ENCODE data around the gene GPX4.

Gene GPX4

DNA sequence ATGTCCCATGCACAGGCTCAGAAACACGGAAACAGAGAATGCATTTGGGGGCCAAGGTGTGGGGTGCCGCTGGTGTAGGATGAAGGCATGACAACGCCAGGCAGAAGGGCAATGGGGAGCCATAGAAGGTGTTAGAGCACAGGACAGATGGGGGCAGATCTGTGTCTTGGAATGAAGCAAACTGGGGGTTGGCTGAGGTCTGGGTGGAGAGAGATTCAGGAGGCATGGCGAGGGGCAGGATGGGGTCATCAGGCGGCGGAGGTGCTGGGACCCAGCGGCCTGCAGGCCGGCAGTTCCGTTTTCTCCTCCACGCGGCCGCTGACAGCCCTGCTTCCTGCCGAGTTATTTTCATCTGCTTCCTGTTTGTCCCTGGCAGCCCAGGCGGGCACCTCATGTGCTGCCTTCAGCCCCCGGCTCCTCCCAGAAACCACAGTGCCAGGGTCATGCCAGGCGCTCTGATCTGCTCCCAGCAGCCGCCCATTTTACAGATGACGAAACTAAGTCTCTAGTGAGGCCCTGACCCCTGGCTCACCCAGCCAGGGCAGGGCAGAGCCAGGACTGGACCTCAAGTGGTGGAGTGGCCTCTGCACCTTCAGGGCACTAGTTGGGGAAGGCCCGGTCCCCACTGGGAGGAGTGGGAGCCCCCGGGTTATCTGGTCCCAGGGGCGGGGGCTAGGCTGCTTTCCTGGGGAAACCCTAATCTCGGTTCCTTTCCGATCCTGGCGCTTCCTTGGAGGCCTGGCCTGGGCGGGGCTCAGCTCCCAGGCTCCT, 34.6 kb upstream of the GPX4 start:
- peak; percentile 37 for DNase-seq

DNA sequence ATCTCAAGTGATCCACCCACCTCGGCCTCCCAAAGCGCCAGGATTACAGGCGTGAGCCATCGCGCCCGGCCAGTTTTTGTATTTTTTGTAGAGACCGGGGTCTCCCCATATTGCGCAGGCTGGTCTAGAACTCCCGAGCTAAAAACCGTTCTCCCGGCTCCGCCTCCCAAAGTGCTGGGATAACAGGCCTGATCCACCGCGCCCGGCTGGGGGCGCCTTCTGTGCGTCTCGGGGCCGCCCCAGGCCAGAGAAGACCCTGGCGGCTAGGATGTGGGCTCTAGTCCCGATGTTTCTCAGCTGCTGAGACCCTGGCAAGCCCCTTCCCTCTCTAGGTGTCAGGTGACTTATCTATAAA, 33.2 kb upstream of the GPX4 start:
- DNase-seq = no peak

DNA sequence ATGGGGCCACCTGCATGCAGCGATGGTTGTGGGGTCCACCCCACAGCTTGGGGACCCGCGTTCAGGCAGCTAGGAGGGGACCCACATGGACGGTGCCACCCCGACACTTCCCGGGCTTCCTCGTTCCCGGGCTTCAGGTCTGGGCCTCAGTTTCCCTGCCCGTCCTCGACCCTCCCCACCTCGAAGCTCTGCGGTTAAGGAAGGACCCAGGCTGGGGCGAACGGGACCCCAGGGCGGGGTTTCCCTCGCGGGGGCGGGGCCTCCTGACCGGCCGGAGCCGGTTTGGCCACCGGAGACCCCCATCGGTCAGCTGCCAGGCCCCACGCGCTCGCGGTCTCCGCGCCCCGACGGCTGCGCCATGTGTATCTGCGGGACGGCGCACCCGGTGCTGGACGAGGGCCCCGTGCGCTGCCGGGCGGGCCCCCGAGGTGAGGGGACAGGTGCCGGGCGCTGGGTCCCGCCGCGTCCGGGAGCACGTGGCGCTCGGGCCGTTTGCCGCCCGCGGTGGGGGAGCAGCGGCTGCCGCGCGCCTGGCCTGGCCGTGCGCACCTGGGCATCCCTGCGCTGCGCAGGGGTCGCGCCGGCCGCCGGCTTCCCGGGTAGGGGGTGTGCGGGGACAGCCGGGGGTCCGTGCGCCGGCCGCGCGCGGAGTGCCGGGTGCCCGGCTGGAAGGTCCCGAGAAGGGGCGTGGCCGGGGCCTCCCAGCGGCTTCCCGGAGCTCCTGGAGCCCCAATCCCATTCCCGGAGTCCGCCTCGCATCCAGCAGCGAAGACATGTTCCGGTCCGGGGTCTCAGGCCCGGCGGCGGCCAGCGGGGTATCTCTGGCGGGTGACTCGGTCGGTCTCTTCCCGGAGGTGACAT, 32.6 kb upstream of the GPX4 start:
- no peak for DNase-seq

DNA sequence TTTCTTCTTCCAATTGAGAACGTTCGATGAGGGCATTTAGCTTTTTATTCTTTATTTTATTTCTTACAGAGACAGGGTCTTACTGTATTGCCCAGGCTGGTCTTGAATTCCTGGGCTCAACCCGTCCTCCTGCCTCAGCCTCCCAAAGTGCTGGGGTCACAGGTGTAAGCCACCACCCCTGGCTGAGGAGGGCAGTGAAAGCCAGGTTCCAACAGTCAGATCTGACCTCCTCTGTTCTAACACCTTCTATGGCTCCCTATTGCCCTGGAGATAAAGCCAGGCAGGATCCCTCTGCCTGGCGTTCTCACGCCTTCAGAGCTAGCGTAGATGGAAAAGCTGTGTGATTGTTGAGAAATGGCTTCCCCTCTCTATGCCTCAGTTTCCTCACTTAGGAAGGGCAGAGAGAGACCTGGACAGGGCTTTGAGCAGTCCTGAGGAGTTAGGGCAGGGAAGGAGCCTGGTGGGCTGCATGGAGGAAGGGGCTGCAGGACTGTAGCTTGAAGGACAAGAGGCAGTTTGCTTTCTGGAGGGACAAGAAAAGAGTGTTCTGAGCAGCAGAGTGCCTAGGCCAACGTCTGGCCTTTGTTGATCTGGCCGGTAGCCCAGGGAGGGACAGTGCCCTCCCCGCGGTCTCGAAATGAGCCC, 31.3 kb upstream of the GPX4 start:
- no peak for DNase-seq

DNA sequence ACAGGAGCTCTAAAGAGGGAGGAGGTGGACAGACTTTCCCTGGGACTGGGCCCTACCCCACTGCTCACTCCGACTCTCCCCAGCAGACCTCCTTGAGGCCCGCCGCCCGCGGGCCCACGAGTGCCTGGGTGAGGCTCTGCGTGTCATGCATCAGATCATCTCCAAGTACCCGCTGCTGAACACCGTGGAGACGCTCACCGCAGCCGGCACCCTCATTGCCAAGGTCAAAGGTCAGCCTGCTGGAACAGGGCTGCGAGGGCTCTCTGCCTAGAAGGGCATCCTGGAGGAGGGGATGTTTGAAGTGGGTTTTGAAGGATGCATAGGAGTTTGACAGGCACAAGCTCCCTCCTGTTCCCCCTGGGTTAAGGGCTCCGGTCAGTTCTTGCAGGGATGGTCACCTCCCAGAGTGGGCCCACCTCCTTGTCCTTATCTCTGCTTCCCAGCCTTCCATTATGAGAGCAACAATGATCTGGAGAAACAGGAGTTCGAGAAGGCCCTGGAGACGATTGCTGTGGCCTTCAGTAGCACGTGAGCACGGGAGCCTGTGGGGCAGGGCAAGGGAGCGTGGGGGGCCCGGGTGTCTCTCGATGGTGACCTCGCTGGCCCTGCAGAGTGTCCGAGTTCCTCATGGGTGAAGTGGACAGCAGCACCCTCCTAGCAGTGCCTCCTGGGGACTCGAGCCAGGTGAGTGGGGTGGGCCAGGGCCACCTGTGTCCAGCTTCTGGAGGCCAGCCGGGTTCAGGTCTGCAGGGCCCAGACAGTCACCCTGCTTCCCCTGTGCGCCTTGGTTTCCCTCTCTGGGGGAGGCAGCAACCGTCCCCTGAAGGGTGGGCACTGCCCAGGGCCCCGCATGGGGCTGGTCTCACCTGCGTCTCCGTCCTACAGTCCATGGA, 30.5 kb upstream of the GPX4 start:
- no peak for DNase-seq

DNA sequence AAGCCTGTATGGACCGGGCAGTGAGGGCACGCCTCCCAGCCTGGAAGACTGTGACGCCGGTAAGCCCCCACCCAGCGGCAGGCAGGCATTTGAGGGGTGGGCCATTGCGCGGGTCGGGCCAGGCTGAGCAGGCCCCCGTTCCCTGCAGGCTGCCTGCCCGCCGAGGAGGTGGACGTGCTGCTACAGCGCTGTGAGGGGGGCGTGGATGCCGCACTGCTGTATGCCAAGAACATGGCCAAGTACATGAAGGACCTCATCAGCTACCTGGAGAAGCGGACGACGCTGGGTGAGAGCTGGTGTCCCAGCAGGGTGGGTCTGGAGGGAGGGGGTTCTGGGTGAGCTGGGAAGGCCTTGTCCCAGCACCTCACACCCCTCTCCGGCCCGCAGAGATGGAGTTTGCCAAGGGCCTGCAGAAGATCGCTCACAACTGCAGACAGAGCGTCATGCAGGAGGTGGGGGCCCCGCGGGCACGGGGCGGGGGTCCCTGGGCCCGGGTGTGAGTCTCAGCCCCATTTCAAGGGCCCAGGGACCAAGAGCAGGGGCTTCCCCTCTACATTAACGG, 29.8 kb upstream of the GPX4 start:
- no peak for DNase-seq

DNA sequence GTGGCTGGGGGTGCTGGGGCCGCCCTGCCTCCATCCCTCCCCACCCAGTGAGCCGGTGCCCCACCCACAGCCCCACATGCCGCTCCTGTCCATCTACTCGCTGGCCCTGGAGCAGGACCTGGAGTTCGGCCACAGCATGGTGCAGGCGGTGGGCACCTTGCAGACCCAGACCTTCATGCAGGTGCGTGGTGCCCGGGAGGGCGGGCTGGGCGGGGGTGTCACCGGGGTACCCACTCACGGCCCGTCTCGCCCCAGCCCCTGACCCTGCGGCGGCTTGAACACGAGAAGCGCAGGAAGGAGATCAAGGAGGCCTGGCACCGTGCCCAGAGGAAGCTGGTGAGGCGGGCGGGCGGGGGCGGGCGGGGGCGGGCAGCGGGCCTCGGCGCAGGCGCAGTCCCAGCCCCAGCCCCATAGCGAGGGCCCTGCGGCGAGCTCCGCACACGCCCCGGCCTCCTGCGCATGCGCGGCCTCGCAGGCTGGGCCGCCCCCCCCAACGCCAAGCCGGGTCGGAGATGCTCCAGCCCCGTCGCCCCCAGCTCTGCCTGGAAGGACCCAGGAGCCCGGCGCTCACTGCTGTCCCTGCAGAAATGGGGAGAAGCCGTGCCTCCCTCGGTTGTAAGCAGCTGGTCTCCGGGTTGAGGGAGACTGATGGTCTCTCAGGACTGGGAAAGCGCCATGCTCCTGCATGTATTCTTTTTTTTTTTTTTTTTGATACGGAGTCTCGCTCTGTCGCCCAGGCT, 29.1 kb upstream of the GPX4 start:
- DNase-seq = no peak

DNA sequence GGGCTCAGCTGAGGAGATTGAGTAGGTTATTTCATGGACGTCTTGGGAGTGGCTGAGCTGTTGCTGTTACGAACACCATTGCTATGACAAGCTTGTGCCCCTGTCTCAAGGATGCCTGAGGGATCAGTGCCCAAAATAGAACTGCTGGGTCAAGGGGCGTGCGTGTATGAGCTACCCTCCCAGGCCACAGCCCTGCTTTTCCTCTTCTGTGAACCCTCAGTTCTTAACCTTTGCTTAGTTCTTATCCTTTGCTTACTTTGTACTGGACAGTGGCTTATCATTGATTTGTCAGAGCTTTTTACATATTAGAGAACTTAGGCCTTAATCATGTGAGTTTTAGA, 27.8 kb upstream of the GPX4 start:
- DNase-seq = no peak

DNA sequence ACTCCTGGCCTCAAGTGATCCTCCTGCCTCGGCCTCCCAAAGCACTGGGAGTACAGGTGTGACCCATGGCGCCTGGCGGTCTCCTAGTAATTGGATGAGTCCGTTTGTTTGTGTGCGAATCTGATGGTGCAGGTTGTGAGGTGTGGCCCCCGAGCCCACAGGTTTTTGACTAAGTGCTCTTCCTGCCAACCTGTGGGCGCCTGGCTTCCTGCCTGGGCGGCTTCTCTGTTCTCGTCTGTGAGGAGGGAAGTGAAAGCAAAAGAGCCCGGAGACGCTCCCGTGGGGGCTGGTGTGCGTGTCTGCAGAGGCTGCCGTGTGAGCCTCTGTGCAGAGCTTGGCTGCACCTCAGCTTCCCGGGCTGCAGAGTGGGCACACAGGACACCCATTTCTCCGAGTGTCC, 26.8 kb upstream of the GPX4 start:
- peak; percentile 28 for DNase-seq

DNA sequence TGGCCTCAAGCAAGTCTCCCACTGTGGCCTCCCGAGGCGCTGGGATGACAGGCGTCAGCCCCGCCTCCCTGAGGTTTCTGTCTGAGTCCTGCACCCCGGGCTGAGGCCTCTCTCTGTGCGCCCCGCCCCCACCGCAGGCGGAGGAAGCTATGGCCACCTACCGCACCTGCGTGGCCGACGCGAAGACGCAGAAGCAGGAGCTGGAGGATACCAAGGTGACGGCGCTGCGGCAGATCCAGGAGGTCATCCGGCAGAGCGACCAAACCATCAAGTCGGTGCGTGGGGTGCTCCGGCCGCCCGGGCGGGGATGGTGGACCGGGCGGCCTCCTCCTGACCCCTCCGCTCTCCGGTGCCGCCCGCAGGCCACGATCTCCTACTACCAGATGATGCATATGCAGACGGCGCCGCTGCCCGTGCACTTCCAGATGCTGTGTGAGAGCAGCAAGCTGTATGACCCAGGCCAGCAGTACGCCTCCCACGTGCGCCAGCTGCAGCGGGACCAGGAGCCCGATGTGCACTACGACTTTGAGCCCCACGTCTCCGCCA, 24.2 kb upstream of the GPX4 start:
- DNase-seq = no peak

DNA sequence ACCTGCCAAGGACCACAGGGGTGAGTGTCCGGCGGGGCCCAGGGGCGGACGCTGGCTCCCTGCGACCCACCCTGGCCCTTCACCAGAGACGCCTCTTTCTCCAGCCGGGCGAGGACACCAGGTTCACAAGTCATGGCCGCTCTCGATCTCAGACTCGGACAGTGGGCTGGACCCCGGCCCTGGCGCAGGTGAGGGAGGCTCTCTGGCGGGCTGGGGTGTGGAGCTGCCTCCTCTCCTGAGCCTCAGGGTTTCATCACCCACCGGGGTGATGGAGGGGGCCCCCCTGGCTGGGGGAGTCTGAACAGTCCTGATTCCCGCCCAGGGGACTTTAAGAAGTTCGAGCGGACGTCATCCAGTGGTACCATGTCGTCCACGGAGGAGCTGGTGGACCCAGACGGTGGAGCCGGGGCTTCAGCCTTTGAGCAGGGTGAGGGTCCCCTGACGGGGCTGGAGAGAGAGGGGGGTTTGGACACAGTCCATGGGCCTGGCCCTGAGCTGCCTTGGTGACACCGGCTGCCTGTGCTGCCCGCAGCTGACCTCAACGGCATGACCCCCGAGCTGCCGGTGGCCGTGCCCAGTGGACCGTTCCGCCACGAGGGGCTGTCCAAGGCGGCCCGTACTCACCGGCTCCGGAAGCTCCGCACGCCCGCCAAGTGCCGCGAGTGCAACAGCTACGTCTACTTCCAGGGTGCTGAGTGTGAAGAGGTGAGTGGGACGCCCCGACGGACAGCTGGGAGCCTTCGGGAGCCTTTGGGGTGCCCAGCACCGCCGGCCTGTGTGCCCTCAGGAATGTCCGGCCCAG, 23.2 kb upstream of the GPX4 start:
- no peak for DNase-seq

DNA sequence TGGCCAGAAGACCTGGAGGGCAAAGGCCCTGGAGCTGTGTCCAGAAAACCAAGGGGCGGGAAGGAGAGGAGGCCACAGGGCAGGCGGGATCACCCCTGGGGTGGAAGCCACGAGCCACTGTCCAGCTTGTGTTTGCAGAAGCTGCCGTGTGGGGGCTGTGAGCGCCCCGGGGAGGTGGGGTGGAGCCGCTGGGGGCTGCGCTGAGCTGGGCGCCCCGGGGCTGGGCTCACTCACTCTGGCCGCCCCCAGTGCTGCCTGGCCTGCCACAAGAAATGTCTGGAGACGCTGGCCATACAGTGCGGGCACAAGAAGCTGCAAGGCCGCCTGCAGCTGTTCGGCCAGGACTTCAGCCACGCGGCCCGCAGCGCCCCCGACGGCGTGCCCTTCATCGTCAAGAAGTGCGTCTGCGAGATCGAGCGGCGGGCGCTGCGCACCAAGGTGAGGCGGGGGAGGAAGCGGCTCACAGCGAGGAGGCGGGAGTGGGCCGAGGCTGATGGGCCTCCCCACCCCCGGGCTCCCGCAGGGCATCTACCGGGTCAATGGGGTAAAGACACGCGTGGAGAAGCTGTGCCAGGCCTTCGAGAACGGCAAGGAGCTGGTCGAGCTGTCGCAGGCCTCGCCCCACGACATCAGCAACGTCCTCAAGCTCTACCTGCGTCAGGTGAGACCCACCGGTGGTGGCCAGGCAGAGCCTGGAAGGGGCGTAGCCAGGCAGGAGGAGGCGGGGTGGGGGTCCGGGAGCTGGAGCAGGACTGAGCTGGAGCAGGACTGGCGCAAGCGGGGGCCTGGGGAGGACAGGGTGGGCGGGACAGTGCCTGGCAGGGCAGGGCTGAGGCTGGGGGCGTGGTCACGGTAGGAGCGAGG, 22.3 kb upstream of the GPX4 start:
- no peak for DNase-seq

DNA sequence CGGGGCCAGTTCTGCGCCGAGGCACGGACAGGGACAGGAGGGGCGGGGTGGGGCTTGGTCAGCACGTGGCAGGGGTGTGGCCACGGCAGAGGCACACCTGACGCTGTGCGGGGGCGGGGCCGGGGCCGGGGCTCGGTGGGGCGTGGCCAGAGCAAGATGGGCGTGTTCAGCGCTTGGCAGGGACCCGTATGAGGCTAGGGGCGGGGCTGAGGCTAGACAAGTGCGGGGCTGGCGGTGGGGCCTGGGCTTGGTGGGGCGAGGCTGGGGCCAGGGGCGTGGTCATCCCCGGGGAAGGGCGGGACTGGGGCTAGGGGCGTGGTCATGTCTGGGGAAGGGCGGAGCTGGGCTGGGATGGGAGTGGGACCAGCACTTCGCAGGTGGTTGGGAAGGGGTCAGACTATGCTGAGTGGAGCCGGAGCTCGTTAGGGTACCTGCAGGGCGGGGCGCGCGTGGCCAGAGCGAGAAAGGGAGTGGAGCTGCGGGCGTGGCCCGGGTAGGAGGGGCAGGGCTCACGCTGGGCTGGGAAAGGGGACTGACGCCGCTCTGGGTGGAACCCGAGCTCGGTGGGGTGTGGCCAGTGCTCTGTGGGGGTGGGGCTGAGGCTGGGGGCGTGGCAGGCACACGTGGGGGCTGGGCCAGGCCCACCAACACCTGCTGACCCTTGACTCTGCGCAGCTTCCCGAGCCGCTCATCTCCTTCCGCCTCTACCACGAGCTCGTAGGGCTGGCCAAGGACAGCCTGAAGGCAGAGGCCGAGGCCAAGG, 21.4 kb upstream of the GPX4 start:
- DNase-seq = no peak

DNA sequence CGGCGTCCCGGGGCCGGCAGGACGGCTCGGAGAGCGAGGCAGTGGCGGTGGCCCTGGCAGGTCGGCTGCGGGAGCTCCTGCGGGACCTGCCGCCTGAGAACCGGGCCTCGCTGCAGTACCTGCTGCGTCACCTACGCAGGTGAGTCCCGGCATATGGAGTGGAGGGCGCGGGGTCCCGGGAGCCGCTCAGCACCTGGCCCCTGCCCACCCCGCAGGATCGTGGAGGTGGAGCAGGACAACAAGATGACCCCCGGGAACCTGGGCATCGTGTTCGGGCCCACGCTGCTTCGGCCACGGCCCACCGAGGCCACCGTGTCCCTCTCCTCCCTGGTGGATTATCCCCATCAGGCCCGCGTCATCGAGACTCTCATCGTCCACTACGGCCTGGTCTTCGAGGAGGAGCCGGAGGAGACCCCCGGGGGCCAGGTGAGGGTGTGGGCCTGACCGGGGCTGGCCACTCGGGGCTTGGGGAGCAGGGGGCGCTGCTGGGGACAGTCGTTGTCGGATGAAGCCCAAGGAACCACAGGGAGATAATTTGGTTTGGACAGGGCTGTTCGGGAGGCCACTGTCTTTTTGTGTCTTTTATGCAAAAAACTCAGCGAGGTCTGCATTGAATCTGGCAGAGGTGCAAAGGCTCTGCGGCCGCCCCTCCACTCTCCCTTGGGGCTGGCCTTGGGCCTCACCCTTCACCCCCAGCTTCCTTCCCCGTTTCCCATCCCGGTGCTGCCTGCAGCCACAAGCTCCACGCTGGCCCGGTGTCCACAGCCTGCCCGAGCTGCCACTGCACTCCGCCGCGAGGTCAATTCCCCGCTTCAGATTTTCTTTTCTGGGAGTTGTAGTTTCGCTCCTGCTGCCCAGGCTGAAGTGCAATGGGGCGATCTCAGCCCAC, 20.6 kb upstream of the GPX4 start:
- no peak for DNase-seq

DNA sequence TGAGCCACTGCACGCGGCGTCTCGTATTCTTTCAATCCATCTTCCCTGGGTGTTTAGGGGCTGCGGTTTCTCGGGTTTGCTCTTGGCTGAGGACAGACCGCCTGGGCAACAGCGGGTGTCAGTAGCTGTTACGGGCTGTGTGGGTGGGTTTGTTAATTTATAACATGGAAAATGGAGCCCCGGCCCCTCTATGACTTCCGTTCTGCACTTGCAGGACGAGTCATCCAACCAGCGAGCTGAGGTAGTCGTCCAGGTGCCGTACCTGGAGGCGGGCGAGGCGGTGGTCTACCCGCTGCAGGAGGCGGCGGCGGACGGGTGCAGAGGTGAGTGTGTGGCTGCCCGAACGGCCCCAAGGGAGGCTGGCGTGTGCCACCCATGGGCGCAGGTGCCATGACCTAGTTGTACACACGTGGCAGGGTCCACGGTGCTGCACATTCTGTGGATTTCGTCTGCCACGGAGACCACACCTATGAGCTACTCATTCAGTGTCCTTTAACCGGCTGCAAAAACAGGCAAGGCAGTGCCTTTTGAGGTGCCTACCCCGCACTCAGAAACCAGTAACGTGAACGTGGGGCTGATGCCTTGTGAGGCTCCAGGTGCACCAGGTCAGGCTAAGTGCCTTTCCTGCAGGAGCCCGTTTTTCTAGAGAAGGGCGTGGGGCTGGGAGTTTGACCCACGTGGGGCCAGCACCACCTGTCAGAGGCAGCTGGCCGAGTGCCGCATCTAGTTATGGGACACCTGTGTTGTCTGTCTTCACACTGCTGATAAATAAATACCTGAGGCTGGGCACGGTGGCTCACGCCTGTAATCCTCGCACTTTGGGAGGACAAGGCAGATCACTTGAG, 19.5 kb upstream of the GPX4 start:
- DNase-seq = no peak

DNA sequence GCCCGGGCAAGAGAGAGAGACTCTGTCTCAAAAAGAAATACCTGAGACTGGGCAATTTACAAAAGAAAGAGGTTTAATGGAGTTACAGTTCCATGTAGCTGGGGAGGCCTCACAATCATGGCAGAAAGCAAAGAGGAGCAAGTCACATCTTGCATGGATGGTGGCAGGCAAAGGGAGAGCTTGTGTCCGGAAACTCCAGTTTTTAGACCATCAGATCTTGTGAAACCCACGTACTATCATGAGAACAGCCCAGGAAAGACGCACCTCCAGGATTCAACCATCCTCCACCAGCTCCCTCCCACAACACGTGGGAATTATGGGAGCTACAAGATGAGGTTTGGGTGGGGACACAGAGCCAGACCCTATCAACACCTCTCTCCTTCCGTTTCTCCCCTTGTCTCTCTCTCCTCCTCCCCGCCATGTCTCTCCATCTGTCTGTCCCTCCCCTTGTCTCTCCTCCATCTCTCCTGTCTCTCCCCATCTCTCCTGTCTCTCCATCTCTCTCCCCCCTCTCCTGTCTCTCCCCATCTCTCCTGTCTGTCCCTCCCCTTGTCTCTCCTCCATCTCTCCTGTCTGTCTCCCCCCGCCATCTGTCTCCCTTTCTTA, 18.6 kb upstream of the GPX4 start:
- DNase-seq = no peak
